ENCODE results near the gene RAB32.

The RAB32 gene

GRCh38 chr6:146581968-146582367 is 38.3 kb downstream of the RAB32 start:
- H3K4me1 ChIP-seq (ENCODE audit: control insufficient read depth in 1 of 2, insufficient read depth in 1 of 2, low read depth in 1 of 2, low read length in 1 of 2) = peaks cover 4 to 7% of the 10 kb centered on the region in 2 experiments
- no peaks in the 10 kb centered on the region for H3K27me3 ChIP-seq
- TF ChIP-seq, protein P1, sequence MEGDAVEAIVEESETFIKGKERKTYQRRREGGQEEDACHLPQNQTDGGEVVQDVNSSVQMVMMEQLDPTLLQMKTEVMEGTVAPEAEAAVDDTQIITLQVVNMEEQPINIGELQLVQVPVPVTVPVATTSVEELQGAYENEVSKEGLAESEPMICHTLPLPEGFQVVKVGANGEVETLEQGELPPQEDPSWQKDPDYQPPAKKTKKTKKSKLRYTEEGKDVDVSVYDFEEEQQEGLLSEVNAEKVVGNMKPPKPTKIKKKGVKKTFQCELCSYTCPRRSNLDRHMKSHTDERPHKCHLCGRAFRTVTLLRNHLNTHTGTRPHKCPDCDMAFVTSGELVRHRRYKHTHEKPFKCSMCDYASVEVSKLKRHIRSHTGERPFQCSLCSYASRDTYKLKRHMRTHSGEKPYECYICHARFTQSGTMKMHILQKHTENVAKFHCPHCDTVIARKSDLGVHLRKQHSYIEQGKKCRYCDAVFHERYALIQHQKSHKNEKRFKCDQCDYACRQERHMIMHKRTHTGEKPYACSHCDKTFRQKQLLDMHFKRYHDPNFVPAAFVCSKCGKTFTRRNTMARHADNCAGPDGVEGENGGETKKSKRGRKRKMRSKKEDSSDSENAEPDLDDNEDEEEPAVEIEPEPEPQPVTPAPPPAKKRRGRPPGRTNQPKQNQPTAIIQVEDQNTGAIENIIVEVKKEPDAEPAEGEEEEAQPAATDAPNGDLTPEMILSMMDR (IDR thresholded peaks at IDR 0.05) = no peak
- no peak overlapping the region for H3K27ac ChIP-seq
- H3K36me3 ChIP-seq = no peaks in the 10 kb centered on the region
- H3K4me3 ChIP-seq (ENCODE audit: low read depth in 1 of 2, low read length in 1 of 2) = no peak overlapping the region
- H3K9me3 ChIP-seq = no peaks in the 10 kb centered on the region

DNA sequence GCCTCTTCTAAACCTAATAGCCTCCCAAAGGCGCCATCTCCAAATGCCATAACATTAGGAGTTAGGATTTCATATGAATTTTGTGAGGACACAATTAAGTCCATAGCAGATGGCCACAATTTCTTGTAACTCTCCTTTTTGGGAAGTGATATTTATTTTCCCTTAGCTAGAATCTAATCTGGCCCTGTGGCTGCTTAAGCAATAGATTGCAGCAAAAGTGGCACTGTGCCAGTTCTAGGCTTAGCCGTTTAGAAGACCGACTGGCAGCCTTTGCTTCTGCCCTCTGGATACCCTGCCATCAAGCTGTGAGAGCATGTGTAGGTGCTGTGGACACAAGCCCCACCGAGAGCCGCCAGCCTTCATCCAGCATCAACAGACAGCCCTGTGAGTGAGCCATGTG is 39.2 kb downstream of the RAB32 start:
- H3K36me3 ChIP-seq = no peaks in the 10 kb centered on the region
- H3K27ac ChIP-seq = no peak overlapping the region
- TF ChIP-seq, protein P1 (IDR thresholded peaks at IDR 0.05) = no peak
- no peaks in the 10 kb centered on the region for H3K27me3 ChIP-seq
- no peak overlapping the region for H3K4me3 ChIP-seq (ENCODE audit: low read depth in 1 of 2, low read length in 1 of 2)
- H3K9me3 ChIP-seq = no peaks in the 10 kb centered on the region
- H3K4me1 ChIP-seq (ENCODE audit: control insufficient read depth in 1 of 2, insufficient read depth in 1 of 2, low read depth in 1 of 2, low read length in 1 of 2) = peaks cover 4 to 7% of the 10 kb centered on the region in 2 experiments

DNA sequence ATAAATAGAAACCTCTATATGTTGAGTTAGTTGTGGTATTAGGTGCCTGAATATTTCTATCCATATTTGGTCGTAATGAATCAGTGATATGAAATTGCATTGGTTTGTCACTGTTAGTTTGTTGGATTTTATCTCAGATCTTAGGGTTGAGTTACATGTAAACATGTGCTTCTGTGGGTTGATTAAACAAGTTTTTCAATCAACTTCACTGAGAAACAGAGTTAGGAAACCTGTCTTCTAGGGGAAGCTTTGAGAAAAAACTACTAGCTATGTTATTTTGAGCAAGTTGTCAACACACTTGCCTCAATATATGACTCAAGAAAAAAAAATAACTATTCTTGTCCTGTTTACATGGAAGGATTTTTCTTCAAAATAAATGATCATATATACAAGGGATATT is 40.3 kb downstream of the RAB32 start:
- no peaks in the 10 kb centered on the region for H3K36me3 ChIP-seq
- TF ChIP-seq, protein P1 (IDR thresholded peaks at IDR 0.05) = no peak
- H3K4me3 ChIP-seq (ENCODE audit: low read depth in 1 of 2, low read length in 1 of 2) = no peak overlapping the region
- peaks cover 4 to 7% of the 10 kb centered on the region in 2 experiments for H3K4me1 ChIP-seq (ENCODE audit: control insufficient read depth in 1 of 2, insufficient read depth in 1 of 2, low read depth in 1 of 2, low read length in 1 of 2)
- no peaks in the 10 kb centered on the region for H3K27me3 ChIP-seq
- no peaks in the 10 kb centered on the region for H3K9me3 ChIP-seq
- H3K27ac ChIP-seq = no peak overlapping the region

DNA sequence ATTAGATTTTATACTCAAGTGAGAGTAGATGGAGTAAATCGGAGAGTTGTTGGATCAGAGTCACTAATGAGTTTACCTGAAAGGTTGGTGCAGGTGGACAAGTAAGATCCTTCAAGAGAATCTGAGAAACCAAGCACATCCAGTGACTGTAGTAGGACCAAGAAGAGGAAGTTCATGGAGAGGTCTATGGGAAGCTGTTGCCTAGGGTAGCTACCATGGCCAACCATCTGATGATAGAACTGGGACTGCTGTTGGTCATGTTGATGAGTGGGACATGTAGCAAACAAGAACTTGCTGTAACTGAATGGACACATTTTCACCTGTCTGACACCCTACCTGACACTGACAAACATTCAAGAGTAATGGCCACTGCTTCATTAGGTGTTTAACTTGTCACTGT is 43.8 kb downstream of the RAB32 start:
- peaks cover 4 to 7% of the 10 kb centered on the region in 2 experiments for H3K4me1 ChIP-seq (ENCODE audit: control insufficient read depth in 1 of 2, insufficient read depth in 1 of 2, low read depth in 1 of 2, low read length in 1 of 2)
- no peak overlapping the region for H3K4me3 ChIP-seq (ENCODE audit: low read depth in 1 of 2, low read length in 1 of 2)
- TF ChIP-seq, protein P1 (IDR thresholded peaks at IDR 0.05) = no peak
- H3K36me3 ChIP-seq = no peaks in the 10 kb centered on the region
- H3K27ac ChIP-seq = no peak overlapping the region
- H3K9me3 ChIP-seq = no peaks in the 10 kb centered on the region
- H3K27me3 ChIP-seq = no peaks in the 10 kb centered on the region

DNA sequence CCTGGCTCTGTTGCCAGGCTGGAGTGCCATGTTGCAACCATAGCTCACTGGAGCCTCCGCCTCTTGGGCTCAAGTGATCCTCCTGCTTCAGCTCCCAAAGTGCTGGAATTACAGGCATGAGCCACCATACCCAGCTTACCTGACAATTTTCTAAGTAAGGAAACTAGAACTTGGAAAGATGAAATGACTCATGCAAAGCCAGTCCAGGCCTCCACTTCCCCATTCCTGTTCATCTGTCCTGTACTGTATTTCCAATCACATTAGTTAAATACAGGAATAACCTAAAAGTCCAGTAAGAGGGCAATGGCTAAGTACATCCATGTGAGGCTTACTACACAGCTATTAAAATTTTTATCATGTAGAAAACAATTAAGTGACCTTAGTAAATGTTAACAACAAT is 46.9 kb downstream of the RAB32 start:
- H3K4me1 ChIP-seq (ENCODE audit: control insufficient read depth in 1 of 2, insufficient read depth in 1 of 2, low read depth in 1 of 2, low read length in 1 of 2) = peaks cover 16 to 18% of the 10 kb centered on the region in 2 experiments
- no peak overlapping the region for H3K27ac ChIP-seq
- TF ChIP-seq, protein P1 (IDR thresholded peaks at IDR 0.05) = no peak

DNA sequence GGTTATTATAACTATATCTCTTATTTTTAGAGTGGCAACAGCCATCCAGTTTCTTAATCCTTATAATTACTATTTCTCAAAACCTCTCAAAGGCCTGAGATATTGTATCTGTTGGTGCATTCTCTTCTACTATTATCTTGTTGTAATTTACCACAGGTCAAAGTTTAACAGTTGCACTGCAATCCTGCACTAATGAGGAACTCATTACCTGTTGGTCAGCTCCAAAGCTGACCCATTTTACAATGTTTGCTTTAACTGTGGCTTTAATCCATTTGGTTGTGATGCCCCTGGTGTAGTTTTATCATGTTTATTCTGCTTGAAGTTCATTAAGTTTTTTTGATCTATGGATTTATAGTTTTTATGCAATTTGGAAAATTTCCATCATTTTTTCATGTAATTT is 48.8 kb downstream of the RAB32 start:
- Histone ChIP-seq H3K4me3 (ENCODE audit: low read depth in 1 of 2, low read length in 1 of 2) (no peak overlapping the region), H3K27ac (no peak overlapping the region)
- TF ChIP-seq, protein P1 (IDR thresholded peaks at IDR 0.05) = no peak

More for the DNA sequence above, 46.9 kb downstream of the RAB32 start:
- no peaks in the 10 kb centered on the region for H3K36me3 ChIP-seq
- no peaks in the 10 kb centered on the region for H3K27me3 ChIP-seq
- no peak overlapping the region for H3K4me3 ChIP-seq (ENCODE audit: low read depth in 1 of 2, low read length in 1 of 2)
- H3K9me3 ChIP-seq = no peaks in the 10 kb centered on the region

More for the DNA sequence above, 48.8 kb downstream of the RAB32 start:
- Histone ChIP-seq H3K4me1 (ENCODE audit: control insufficient read depth in 1 of 2, insufficient read depth in 1 of 2, low read depth in 1 of 2, low read length in 1 of 2) (peaks cover 28 to 30% of the 10 kb centered on the region in 2 experiments), H3K27me3 (no peaks in the 10 kb centered on the region), H3K36me3 (no peaks in the 10 kb centered on the region), H3K9me3 (no peaks in the 10 kb centered on the region)

All from neutrophil (primary cell).